Activated CD4-positive, CD25-positive, alpha-beta regulatory T cell treated with anti-CD3 and anti-CD28 coated beads, Interleukin-2, amount 50 U/mL, for 72 hours (primary cell): Measurements from ENCODE around the gene ABO.
"Not testable (repeated sequence)": the region's sequence is repeated elsewhere in the genome, so short reads cannot be mapped to it uniquely, and the experiment has no call there.

Source experiments
- DNase-seq: peaks from one replicate; pipeline ENCODE4 v3.0.0; 2021

The ABO gene

DNA sequence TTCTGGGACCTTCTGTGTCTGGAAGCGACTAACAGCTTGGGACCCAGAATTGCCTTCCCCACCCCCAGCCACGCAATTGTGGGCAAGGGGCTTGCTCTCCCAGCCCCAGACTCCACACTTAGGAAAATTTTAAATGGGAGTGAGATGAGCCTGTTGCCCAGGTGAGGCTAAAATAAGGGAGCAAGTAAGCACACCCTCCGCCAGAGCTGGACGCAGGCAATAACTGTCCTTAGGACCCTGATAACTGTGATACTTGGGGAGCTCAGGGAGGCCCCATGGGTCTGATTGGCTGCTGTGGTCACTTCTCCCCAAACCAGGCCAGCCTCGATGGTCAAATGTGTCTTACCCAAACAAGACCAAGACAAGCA lies 13.3 kb downstream of the ABO start:
- DNase-seq = no peak

DNA sequence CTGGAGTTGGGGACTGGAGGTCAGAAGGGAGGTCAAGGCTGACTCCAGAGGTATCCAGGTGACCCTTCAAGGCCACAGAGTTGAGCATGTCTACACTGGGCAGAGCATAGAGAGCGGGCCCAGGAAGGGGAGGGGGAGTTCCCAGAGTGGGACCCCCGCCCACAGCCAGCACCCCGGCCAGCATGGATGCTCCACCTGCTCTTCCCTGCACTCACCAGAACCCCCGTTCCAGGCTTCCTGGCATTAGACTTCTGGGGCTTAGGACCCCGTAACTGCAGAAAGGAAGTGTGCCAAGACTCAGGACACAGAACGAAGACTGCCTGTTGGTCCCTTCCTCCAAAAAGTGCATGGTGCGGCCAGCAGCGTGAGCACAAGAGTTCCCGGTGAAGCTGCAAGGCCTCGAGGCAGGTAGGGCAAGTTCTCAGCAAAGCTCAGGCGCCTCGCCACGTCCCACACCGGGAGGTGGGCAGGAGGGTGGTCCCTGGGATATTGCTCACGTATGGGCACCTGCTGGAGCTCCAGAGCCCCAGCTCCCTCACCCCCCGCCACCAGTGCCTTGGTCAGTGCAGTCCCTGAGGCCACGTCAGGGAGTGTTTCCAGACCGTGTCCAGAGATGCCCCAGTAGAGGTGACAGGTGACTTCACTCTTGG lies 13.8 kb downstream of the ABO start:
- DNase-seq = no peak

DNA sequence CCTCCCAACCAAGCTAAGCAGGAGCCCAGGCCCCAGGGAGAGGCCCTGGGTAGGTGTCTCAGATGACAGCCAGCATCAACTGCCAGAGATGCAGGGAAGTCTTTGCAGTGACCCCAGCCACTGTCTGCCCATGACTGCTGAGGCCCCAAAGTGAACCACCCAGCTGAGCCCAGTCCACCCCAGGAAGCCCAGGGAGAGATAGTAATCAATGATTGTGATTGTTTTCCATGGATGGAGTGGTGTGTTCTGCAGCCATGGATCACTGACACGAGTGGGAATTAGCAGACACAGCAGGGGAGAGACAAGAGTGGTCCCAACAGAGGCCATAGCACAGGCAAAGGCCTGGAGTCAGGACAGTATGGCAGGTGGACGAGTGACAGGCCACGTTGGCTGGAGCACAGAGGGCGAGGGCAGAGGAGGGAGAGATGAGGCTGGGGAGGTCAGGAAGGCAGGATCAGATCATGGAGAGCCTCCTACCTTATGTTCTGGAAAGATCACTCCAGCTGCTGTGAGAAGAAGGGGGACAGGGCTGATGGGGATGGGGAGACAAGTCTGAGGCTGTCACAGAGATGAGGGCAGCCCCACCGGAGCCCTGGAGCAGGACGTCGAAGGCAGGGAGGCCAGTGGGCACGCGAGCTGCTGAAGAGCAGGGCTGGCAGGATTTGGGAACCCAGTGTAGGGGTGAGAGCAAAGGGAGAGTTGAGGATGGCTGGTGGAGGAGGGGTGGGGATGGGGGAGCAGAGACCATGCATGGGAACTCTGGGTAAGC lies 14.5 kb downstream of the ABO start:
- no peak for DNase-seq

DNA sequence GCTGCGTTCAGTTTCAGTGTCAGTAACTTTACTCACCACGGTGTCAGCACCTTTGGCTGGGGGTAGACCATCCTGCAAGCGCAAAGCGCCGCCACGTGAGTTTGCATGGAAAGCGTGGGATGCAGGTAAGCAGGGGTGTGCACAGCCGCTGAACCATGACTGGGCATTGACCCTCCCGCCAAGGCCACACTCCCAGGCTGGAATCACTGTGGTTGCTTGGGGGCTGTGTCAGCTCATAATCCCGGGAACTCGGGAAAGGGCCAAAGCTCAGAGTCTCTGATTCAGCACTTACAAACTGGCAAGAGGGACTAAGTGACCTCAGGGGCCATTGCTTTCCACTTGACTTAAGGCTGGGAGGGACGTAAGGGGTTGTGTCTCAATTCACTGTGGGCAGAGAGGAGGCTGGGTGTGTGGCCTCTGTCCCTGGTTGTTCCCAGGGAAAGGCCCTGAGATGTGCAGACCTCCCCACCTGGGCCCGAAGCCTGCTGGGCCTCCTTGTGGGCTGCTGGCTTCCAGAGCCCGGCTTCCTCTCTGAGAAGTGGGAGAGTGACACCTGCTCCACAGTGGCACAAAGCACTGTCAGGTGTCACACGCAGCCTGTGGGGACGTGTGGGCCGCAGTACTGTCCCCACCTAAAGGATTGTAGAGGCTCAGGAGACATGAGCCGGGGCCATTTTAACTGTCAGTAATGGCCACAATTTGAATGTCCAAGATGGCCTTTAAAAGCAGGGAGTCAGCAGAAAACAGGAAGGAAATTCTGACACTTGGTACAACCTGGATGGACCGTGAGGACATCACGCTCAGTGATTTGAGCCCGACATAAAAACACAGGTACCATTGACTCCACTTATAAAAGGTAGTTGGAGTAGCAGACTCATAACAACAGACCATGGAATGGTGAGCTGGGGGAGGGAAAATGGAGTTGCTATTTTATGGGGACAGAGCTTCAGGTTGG lies 16.7 kb downstream of the ABO start:
- no peak for DNase-seq

DNA sequence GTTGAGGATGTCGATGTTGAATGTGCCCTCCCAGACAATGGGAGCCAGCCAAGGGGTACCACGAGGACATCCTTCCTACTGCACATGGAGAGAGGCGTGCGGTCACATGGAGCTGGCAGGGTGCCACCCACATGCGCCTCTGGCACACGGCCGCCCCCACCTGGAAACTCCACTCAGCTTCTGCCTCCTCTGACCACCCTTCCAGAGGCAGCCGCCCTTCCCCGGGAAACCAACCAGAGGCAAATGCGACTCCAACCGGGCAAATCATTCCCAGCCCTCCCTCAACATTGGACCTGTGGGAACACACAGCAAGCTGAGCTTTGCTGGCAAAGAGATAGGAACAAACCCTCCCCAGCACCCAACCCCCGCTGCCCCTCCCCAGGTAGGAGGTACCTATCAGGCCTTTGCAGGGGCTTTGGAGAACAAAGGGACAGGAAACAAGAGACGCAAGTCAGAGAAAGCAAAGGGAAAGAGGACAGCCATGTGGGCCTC lies 17.5 kb downstream of the ABO start:
- DNase-seq = no peak

DNA sequence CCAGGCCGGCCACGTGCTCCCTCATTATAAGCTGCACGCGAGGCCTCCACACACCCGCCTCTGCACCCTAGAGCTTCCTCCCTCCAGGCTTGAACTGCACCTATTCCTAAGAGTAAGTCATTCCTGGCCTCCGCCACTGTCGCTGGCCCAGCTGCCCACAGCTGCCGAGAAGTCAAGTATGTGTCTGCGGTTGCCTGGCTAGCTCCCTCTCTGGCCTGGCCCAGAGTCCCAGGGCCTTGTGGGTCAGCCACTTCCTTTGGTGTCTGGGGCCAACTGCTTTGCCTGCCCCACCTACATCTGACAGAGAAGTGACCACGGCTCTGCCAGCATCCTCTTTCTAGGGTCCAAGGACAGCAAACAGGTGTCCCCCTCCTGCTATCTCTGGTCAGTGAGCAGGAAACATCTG lies 18.3 kb downstream of the ABO start:
- DNase-seq = no peak

DNA sequence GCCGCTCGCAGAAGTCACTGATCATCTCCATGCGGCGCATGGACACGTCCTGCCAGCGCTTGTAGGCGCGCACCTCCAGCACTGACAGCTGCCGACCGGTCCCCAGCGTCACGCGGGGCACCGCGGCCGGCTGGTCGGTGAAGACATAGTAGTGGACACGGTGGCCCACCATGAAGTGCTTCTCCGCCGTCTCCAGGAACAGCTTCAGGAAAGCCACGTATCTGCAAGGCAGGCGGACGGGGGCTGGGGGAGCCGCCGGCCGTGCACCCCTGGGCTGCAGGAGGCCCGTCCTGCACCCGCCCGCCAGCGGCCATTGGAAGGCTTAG lies 18.9 kb downstream of the ABO start:
- DNase-seq = no peak

DNA sequence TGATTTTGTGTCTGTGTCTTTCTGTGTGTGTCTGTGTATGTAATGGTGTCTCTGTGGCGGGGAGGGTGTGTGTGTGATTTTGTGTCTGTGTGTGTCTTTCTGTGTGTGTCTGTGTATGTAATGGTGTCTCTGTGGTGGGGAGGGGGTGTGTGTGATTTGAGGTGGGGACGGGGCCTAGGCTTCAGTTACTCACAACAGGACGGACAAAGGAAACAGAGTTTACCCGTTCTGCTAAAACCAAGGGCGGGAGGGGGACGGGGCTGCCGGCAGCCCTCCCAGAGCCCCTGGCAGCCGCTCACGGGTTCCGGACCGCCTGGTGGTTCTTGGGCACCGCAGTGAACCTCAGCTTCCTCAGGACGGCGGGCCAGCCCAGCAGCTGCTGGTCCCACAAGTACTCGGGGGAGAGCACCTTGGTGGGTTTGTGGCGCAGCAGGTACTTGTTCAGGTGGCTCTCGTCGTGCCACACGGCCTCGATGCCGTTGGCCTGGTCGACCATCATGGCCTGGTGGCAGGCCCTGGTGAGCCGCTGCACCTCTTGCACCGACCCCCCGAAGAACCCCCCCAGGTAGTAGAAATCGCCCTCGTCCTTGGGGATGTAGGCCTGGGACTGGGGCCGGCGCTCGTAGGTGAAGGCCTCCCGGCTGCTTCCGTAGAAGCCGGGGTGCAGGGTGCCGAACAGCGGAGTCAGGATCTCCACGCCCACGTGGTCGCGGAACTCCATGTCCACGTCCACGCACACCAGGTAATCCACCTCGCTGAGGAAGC lies 19.4 kb downstream of the ABO start:
- no peak for DNase-seq

DNA sequence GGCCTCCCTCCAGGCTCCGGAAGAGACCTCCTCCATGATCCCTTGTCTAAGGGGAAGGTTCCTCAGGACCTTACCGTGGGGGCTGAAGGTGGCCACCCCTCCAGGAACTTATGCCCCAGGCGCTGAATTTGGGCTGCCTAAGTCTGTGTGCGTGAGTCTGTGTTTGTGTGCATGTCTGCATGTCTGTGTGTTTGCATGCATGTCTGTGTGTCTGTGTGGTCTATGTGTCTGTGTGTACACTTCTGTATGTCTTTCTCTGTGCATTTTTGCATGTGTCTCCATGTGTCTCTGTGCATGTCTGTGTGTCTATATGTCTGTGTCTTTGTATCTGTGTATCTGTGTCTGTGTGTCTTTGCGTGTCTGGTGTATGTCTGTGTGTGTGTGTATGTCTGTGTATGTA lies 20.5 kb downstream of the ABO start:
- no peak for DNase-seq

DNA sequence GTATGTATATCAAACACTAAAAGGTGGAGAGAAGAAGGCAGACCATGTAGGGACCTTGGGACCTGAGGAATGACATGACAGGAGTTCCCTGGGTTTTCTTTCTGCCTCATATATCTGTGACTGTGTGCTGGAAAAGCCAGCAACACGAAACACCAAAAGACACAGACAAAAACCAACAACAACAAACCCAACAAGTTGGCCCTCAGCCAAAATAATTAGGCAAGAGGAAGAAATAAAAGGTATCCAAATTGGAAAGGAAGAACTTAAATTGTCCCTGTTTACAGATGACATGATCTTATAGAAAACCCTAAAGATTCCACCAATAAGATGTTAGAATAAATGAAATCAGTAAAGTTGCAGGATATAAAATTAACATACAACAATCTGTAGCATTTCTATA lies 21.7 kb downstream of the ABO start:
- DNase-seq = no peak

DNA sequence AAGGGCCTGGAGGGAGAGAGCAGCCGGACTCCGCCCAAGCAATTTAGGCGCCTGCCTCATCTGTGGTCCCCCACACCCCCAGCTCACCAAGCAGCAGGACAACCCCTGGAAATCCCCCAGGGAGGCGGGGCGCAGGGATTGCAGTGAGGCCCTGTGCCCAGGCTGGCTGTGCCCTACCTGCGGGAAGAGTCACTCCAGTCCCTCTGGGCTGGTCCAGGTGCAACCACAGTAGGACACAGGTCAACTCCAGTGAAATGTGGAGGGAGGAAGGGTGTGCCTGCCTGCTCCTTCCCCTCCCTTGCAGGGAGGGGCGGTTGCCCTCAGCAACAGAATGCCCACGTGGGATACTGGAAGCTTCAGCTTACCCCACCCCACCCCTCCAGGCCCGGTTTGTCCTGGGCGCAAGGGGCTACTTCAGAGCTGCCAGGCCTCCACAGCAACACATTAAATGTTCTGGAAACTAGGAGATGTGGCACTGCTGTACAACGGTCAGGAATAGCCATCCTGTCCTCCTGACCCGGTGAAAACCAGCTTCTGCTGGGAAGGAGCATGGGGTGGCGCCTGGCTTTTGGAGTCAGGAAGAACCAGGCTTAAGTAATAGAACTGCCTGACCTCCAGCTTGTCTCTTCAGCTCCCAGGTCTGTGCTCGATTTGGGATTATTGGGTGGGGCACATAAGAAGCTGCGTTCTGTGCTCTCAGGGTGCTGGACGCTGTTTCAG lies 22.5 kb downstream of the ABO start:
- DNase-seq = no peak

DNA sequence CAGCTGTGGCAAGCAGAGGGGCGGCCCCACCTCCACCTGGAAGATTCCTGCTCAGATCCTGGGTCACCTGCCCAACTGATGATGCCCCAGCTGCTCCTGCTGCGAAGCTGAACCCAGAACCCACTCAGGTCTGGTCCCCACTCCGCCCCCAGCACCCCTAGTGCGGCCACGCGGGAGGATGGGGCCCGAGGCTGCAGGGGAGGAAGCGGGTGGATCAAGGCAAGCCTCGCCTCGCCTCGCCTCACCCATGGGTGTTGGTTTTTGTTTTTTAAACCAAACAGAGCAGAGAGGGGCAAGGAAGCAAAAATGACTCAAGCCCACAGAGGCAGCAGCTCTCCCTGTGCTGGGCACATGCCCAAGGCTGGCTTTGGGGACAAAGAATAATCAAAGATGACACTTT lies 23.2 kb downstream of the ABO start:
- no peak for DNase-seq

DNA sequence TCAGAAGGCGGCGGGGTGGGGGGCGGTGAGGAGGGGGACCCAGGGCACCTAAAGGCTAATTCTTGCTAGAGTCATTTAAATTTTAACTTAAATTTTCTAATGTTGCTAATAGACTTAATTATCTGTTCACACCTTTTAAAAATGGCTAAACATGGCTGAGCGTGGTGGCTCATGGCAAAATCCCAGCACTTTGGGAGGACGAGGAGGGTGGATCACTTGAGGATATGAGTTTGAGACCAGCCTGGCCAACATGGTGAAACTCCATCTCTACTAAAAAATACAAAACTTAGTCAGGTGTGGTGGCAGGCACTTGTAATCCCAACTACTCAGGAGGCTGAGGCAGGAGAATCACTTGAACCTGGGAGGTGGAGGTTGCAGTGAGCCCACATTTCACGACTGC lies 23.8 kb downstream of the ABO start:
- DNase-seq = not testable (repeated sequence)

DNA sequence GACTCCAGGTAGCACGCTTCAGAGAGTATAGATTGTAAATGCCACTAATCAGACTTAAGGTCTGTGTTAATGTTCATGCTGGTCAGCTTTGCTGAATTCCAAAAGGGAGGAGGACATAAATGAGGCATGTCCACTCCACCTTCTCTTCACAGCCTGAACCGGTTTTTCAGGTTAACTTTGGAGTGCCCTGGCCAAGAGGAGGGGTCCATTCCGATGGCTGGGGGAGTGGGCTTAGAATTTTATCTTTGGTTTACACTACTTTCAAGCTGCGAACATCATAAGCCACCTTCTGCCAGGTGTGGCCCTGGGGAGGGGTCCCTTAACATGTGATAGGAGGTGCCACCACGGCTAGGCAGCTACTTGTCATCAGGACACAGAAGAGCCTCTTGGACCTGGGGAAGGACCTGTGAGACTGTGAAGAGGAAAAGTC lies 24.2 kb downstream of the ABO start:
- no peak for DNase-seq

DNA sequence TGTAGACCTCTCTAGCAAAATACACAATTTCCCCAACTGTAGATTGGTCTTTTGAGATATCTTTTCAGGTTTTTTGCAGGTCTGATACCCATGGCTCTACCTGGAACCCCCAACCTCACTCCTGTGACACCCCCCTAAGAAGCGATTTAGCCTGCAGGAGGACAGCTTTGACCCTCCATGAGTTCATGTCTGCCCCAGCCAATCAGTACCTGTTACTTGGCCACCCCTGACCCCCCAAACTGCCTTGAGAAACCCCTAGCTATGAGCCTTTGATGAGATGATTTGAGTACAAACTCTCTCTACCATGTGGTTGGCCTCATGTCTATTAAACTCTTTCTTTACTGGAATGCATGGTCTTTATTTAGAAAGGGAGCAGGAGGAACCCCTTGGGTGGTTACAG lies 25.7 kb downstream of the ABO start:
- DNase-seq = no peak

DNA sequence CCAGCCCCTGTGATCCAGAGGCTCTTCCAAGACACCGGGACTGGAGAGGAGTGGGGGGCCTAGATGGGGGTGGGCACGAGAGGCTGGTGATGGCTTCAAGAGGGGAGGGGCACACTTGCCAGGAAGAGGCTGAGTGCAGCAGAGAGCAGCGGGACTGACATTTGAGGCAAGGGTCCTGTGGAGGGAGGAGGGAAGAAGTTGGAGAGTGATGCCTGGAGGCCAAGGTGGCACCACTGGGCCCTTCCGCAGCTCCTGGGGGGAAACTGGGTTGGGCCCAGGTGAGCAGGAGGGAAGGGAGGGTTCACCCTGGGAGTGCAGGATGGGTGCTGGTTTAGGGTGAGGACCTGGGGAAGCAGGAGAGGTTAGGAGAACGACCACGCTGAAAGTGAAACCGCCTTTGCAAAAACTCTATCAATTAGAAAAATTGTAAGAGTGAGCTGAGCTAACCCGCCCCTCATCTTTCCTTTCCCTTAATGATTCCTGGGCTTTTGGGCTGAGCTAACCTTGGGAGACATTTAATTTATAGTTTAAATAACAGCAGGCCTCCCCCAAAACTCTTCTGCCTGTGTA lies 26.2 kb downstream of the ABO start:
- no peak for DNase-seq

DNA sequence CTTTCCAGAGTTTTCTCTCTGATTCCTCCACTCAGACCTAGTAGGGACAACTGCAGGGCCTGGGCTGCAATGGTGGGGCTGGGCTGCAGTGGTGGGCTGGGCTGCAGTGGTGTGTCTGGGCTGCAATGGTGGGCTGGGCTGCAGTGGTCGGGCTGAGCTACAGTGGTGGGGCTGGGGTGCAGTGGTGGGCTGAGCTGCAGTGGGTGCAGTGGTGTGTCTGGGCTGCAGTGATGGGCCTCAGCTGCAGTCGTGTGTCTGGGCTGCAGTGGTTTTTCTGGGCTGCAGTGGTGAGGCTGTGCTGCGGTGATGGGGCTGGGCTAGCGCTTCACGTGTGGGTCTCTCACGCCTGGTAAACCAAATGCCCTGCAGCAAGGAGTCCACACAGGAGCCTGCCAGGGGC lies 27.4 kb downstream of the ABO start:
- DNase-seq = no peak

DNA sequence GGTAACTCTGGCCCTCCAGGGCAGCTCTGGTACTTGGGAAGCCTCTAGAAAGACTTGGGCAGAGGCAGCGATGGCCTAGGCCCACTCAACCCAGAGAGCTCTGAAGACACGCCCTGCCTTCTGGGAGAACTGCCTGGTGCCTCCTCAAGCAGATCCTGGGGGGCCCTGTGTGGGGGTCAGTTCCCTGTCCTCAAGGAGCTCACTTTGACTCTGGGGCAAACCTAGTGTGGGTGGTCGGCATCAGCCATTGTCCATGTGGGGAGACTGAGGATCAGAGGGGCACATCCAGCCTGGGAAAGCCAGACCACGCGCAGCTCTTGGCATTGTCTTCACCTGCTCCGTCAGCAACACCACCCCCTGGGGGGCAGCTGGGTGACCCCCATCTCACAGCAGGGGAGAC lies 28.0 kb downstream of the ABO start:
- DNase-seq = no peak

DNA sequence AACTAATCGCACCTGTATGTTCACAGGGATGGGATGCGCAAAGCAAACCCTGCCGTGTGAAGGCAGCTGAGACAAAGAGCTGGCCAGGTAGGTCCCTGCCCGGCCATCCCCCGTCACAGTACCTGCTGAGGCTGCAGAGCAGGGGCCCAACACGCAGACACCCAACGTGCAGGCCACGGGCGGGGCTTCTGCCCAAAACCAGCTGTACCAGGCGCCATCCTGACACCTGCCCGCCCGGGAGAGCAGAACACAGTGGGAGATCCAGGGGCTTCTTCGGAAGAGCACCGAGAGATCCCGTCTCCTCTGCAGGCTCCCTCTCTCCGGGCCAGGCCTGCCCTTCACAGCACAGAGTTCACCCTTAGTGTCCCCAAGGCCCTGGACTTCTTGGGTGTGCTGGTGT lies 28.4 kb downstream of the ABO start:
- no peak for DNase-seq

DNA sequence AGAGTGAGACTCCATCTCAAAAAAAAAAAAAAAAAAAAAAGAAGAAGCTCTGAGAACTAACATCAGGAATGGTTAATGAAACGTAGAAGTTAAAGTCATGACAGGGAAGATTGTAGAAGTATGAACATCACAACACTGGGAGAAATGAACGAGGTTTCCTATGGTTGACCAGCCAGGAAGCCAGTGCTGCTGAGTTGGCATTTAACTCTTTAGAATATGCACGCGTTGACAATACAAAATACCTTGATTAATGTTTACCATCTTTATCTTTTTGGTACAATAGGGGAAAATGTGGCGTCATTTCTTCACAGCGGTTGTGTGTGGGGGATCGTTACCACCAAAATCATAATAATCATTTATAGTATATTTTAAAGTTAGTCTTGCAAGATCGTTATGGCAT lies 32.0 kb downstream of the ABO start:
- DNase-seq = no peak

DNA sequence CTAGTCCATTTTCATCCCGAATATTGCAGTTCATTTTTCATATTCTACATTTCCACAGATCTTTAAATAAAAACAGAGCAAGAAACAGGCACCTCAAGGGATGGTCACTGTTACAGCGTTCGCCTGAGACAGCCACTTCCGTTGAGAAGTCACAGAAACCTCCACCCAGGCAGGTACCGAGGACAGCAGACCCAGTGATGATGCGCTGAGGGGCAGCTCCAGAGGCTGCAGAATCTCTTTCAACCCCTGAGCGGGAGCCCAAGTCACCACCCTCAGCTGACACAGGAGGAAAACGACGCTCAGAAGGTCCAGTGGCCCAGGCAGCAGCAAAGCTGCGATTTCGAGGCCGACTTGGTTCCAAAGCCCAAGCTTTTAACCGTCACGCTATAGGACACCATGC lies 32.8 kb downstream of the ABO start:
- no peak for DNase-seq

DNA sequence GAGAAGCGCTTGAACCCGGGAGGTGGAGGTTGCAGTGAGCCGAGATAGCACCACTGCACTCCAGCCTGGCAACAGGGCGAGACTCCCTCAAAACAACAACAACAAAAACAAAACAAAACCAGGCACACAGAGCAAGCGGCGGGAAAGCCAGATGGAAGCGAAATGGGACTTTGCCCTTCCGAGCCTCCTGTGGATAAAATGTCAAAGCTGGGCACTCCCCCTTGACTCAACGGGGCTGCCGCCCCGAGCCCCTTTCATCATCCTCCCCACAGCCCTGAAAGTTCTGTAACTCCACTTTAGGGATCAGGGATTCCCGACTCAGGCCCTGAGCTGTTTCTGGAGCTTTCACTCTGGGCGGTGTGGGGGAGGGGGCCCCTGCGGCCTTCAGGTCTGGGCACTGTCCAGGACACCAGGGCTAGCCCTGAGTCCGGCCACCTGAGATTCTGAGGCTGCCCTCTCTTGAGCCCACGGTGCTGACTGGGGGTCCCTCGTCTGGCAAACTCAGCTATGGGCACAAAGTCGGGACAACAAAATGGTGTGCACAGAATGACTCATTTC lies 35.4 kb downstream of the ABO start:
- no peak for DNase-seq
